ENCODE results near the gene ARL10. TPM values are rescaled to one million over a fixed set of nuclear protein-coding genes. Genes with fewer than 3 reads are reported as not detected.

Gene ARL10
- polyA plus RNA-seq, 3 donors, result 0.04 to 0.93 TPM; not detected in 1

- no peaks in the 10 kb centered on the region for H3K9me3 Mint-ChIP-seq
- H2AFZ ChIP-seq (ENCODE audit: insufficient read depth, low read depth, low read length, poor library complexity, severe bottlenecking), result no peak overlapping the region
- no peaks in the 10 kb centered on the region for H3K27me3 Mint-ChIP-seq (ENCODE audit: low read depth in 3 of 3)
- intact Hi-C loops (cut with micrococcal nuclease), result no loop called here
- no peak for TF ChIP-seq CTCF (IDR thresholded peaks at IDR 0.05)
- H3K36me3 Mint-ChIP-seq, result peaks cover 68 to 73% of the 10 kb centered on the region in 2 donors
- H4K20me1 ChIP-seq (ENCODE audit: insufficient read depth, low read length), result no peaks in the 10 kb centered on the region
- no peaks in the 10 kb centered on the region for H3K27me3 ChIP-seq (ENCODE audit: control insufficient read depth in 2 of 2, insufficient read depth in 2 of 2, low read length in 2 of 2)
- H3K9me3 ChIP-seq (replicated peaks in 1 of 2; ENCODE audit: control insufficient read depth in 1 of 2, insufficient read depth in 1 of 2, low read length in 2 of 2), result no peaks in the 10 kb centered on the region
- no peaks in the 10 kb centered on the region for H3K4me1 Mint-ChIP-seq
- no peak overlapping the region for H3K9ac ChIP-seq (ENCODE audit: insufficient read depth, low read length, poor library complexity, severe bottlenecking)
- peak overlapping the region in 1 of 7 donors; percentile 45 for H3K27ac Mint-ChIP-seq
- peaks cover 53 to 96% of the 10 kb centered on the region in 2 donors for H3K36me3 ChIP-seq (replicated peaks in 1 of 2; ENCODE audit: control insufficient read depth in 1 of 2, insufficient read depth in 2 of 2, low read length in 2 of 2)
- H3K4me3 Mint-ChIP-seq, result no peak overlapping the region
- no peaks in the 10 kb centered on the region for H3K4me1 ChIP-seq (ENCODE audit: control insufficient read depth in 1 of 2, insufficient read depth in 2 of 2, low read length in 2 of 2)
- no peak overlapping the region for H3K4me3 ChIP-seq (replicated peaks in 1 of 3; ENCODE audit: low read depth in 2 of 3, low read length in 3 of 3)
- 89% methylated on average over 2 of the region's 2 CpGs for WGBS (ENCODE audit: insufficient coverage)
- H3K4me2 ChIP-seq (replicated peaks; ENCODE audit: extremely low read depth, low read length, poor library complexity, severe bottlenecking), result no peak overlapping the region
- H3K27ac ChIP-seq (ENCODE audit: low read depth in 1 of 2, low read length in 2 of 2), result no peak overlapping the region
- no peaks in the 10 kb centered on the region for H3K79me2 ChIP-seq (ENCODE audit: insufficient read depth, low read length)
- DNase-seq, result no peak
Observed at GRCh38 chr5:176341325-176342157, 23.7 kb upstream of the ARL10 start.

- 100% methylated on average over 1 of the region's 1 CpG for WGBS (ENCODE audit: insufficient coverage)
- H3K36me3 ChIP-seq (replicated peaks in 1 of 2; ENCODE audit: control insufficient read depth in 1 of 2, insufficient read depth in 2 of 2, low read length in 2 of 2), result peaks cover 53 to 96% of the 10 kb centered on the region in 2 donors
- H3K36me3 Mint-ChIP-seq, result peaks cover 67 to 72% of the 10 kb centered on the region in 2 donors
Observed at GRCh38 chr5:176342158-176342483, 23.2 kb upstream of the ARL10 start.

More at GRCh38 chr5:176342158-176342483, 23.2 kb upstream of the ARL10 start:
- no peak for DNase-seq
- Histone ChIP-seq H4K20me1 (ENCODE audit: insufficient read depth, low read length) (no peaks in the 10 kb centered on the region), H3K9ac (ENCODE audit: insufficient read depth, low read length, poor library complexity, severe bottlenecking) (no peak overlapping the region), H2AFZ (ENCODE audit: insufficient read depth, low read depth, low read length, poor library complexity, severe bottlenecking) (no peak overlapping the region), H3K27me3 (ENCODE audit: control insufficient read depth in 2 of 2, insufficient read depth in 2 of 2, low read length in 2 of 2) (no peaks in the 10 kb centered on the region), H3K4me1 (ENCODE audit: control insufficient read depth in 1 of 2, insufficient read depth in 2 of 2, low read length in 2 of 2) (no peaks in the 10 kb centered on the region), H3K27ac (ENCODE audit: low read depth in 1 of 2, low read length in 2 of 2) (no peak overlapping the region), H3K4me3 (replicated peaks in 1 of 3; ENCODE audit: low read depth in 2 of 3, low read length in 3 of 3) (no peak overlapping the region), H3K9me3 (replicated peaks in 1 of 2; ENCODE audit: control insufficient read depth in 1 of 2, insufficient read depth in 1 of 2, low read length in 2 of 2) (no peaks in the 10 kb centered on the region), H3K4me2 (replicated peaks; ENCODE audit: extremely low read depth, low read length, poor library complexity, severe bottlenecking) (no peak overlapping the region), H3K79me2 (ENCODE audit: insufficient read depth, low read length) (no peaks in the 10 kb centered on the region)
- Mint-ChIP-seq H3K4me3 (no peak overlapping the region), H3K9me3 (no peaks in the 10 kb centered on the region), H3K27ac (no peak overlapping the region), H3K27me3 (ENCODE audit: low read depth in 3 of 3) (no peaks in the 10 kb centered on the region), H3K4me1 (no peaks in the 10 kb centered on the region)
- intact Hi-C loops (cut with micrococcal nuclease), result no loop called here
- TF ChIP-seq CTCF (IDR thresholded peaks at IDR 0.05), result no peak
